A549 treated with Mapracorat at 1 μM for 4 hours (cell line): ENCODE data around the gene NPHS2. TPM values are rescaled to one million over a fixed set of nuclear protein-coding genes. Genes with fewer than 3 reads are reported as not detected.

Experiments
- total RNA-seq: library from RNA; stranded (reverse); fragments of 200-300 nt; extraction: Qiagen RNA extraction; gene quantifications from 5 replicates; pipeline ENCODE4 v1.2.3, GENCODE V29; 2022

NPHS2 gene
- total RNA-seq = not detected in 5 replicates

DNA sequence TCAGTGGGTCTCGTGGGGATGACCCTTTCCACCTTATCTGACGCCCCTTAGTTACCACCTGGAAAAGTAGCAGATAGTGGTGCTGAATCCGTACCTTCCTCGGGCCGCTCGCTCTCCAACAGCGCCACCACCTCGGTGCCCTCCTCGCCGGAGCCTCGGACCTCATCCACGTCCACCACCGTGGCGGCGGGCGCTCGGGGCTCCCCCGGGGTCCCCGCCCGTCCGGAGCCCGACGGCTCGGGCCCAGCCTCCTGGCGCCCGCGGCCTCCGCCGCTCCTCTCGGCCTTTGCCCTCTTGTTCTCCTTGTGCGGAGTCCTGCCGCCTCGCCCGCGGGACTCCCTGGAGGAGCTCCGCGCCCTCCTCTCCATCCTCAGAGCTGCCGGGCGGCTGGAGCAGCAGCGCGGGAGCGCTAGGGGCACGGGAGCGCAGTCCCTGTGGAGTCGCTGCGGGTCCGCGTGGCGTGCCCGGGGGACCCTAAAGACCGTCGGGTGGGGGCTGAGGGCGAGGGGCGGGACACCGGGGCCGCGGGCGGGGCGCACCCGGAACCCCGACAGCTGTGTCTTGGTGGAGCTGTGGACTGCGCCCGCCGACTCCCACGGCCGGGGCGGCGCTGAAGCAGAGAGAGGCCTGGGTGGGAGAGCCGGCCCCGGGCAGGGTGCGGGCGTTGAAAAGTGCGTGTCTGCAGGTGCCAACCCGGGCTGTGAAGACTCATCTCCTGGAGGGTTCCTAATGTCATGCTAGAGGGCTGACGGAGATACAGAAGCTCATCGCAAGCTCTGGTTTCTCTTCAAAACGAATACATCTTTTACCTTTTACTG, at the start of gene NPHS2:
NPHS2 (minus strand) TSS at position 452 of the 818 bp plus-strand sequence; CDS start at position 368, 84 bp downstream.

GRCh38 chr1:179591592-179592580, 16.1 kb upstream of the NPHS2 start, which contains the start of gene TDRD5:
TSS of gene TDRD5 (plus strand) at chr1:179591832. CDS start at chr1:179592616, 784 bp downstream.

Other genes starting within 250 kb of the NPHS2 start
- gene AXDND1, start 210.0 kb downstream of the NPHS2 start, total RNA-seq = 0.25 to 0.69 TPM (median 0.48 TPM) in 4 of 5 replicates, not detected in the other
- gene TDRD5, start 15.9 kb upstream of the NPHS2 start, total RNA-seq = 0.05 TPM in 2 of 5 replicates, not detected in the others
- 0.04 TPM in 1 of 5 replicates, not detected in the others for gene FAM163A, start 167.3 kb upstream of the NPHS2 start, total RNA-seq